Ureter (tissue), 1 donor: ENCODE data around the gene POLR3K. TPM values are rescaled to one million over a fixed set of nuclear protein-coding genes. Genes with fewer than 3 reads are reported as not detected.
"Not testable (repeated sequence)": the region's sequence is repeated elsewhere in the genome, so short reads cannot be mapped to it uniquely, and the experiment has no call there.

ENCODE experiments used
- DNase-seq: peaks from one replicate; pipeline ENCODE4 v3.0.0-alpha.2; 2020; ENCODE audit warnings: low spot score
- total RNA-seq: library from RNA; stranded (reverse); gene quantifications from one replicate; pipeline ENCODE4 v1.2.4, GENCODE V29; 2023
- donor health status: DM: yes; HTN: yes; CAD: no.

POLR3K gene
- total RNA-seq, 1 donor from 2014 or later = 14.9 TPM

GRCh38 chr16:63998-64913 lies 10.8 kb upstream of the POLR3K start:
- no peak for DNase-seq

GRCh38 chr16:63466-63865 lies 10.1 kb upstream of the POLR3K start:
- DNase-seq = no peak

GRCh38 chr16:62968-63391 lies 9.6 kb upstream of the POLR3K start:
- no peak for DNase-seq

- no peak for DNase-seq
Observed at GRCh38 chr16:62283-62967, 9.0 kb upstream of the POLR3K start.

GRCh38 chr16:61879-62281 lies 8.5 kb upstream of the POLR3K start:
- DNase-seq = no peak

GRCh38 chr16:60929-61878 lies 7.8 kb upstream of the POLR3K start:
- DNase-seq = no peak

- DNase-seq = no peak
Observed at GRCh38 chr16:60166-60565, 6.8 kb upstream of the POLR3K start.

- no peak for DNase-seq
Observed at GRCh38 chr16:59440-60059, 6.1 kb upstream of the POLR3K start.

GRCh38 chr16:58491-59439 lies 5.4 kb upstream of the POLR3K start:
- DNase-seq = no peak

GRCh38 chr16:57711-58110 lies 4.3 kb upstream of the POLR3K start:
- no peak for DNase-seq

- DNase-seq = no peak
Observed at GRCh38 chr16:56231-56927, 3.0 kb upstream of the POLR3K start.

- no peak for DNase-seq
Observed at GRCh38 chr16:55571-56136, 2.2 kb upstream of the POLR3K start.

GRCh38 chr16:54237-54581 lies 801 bp upstream of the POLR3K start:
- no peak for DNase-seq

GRCh38 chr16:50769-51591 lies 2.4 kb downstream of the POLR3K start:
- no peak for DNase-seq

- DNase-seq = no peak
Observed at GRCh38 chr16:47234-47633, 6.2 kb downstream of the POLR3K start.

- DNase-seq = not testable (repeated sequence)
Observed at GRCh38 chr16:46510-46909, 6.9 kb downstream of the POLR3K start.

- DNase-seq = no peak
Observed at GRCh38 chr16:45454-45853, 8.0 kb downstream of the POLR3K start.

GRCh38 chr16:44655-45054 lies 8.8 kb downstream of the POLR3K start:
- no peak for DNase-seq

- no peak for DNase-seq
Observed at GRCh38 chr16:43294-43693, 10.1 kb downstream of the POLR3K start.
